Stimulated activated CD8-positive, alpha-beta memory T cell treated with anti-CD3 and anti-CD28 coated beads, Interleukin-15, amount 100 ng/mL, for 48 hours (primary cell): ENCODE results near the gene NT5E.
"Not testable (repeated sequence)": the region's sequence is repeated elsewhere in the genome, so short reads cannot be mapped to it uniquely, and the experiment has no call there.

Experiments used
- DNase-seq, 2 donors: peaks; one replicate each; pipeline ENCODE4 v3.0.0-alpha.2; 2020; ENCODE audit warnings: low read depth in 2 of 2

The NT5E gene

DNA sequence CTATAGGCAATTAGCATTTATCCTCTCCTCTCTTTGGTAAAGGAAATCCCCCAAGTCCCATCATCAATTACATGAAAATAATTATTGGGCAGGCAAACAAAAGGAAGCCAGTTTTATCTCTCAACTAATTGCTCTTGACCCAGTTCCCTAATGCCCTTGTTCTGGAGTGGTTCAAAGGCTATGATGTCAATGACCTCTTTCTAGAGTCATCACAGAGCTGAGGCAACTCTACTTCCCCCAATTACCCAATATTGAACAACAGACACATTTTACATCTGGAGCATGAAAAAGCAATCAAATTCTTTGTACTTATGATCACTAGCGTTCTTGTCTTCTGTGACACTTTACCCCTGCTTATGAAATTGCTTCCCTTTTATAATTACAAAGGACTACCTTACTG, 43.5 kb downstream of the NT5E start:
- no peak for DNase-seq

GRCh38 chr6:85494547-85495536, 45.0 kb downstream of the NT5E start:
- no peak for DNase-seq

GRCh38 chr6:85496009-85496579, 46.2 kb downstream of the NT5E start:
- DNase-seq, result no peak

DNA sequence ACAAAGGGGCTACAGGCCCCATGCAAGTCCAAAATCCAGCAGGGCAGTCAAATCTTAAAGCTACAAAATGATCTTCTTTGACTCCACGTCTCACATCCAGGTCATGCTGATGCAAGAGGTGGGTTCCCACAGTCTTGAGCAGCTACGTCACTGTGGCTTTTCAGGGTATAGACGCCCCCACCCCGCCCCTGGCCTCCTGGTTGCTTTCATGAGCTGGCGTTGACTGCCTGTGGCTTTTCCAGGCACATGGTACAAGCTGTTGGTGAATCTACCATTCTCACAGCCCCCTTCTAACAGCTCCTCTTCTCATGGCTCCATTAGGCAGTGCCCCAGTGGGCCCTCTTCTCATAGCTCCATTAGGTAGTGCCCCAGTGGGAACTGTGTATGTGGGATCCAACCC, 47.0 kb downstream of the NT5E start:
- peak in 1 of 2 donors; percentile 1 for DNase-seq

GRCh38 chr6:85498596-85499258, 48.8 kb downstream of the NT5E start:
- no peak for DNase-seq

GRCh38 chr6:85506441-85507093, 56.7 kb downstream of the NT5E start:
- peak; percentile 11 to 12 for DNase-seq

DNA sequence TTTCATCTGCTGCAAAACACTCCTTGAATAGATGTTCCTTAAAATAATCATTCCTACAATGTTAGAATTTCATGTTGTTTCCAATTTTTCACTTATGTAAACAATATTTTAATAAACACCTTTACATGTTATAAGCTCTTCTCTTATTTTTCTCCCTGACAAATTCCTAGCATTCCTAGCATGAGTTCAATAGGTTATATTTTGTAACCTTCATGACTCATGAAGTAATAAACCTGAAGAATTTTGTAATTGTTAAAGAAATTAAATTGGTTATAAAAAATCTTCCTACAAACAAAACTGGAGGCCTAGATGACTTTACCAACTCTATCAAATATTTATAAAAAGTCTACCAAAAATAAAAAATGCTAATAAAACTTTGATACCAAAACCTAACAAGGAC, 66.3 kb downstream of the NT5E start:
- DNase-seq, result no peak

GRCh38 chr6:85524281-85524680, 74.4 kb downstream of the NT5E start:
- DNase-seq, result not testable (repeated sequence)

DNA sequence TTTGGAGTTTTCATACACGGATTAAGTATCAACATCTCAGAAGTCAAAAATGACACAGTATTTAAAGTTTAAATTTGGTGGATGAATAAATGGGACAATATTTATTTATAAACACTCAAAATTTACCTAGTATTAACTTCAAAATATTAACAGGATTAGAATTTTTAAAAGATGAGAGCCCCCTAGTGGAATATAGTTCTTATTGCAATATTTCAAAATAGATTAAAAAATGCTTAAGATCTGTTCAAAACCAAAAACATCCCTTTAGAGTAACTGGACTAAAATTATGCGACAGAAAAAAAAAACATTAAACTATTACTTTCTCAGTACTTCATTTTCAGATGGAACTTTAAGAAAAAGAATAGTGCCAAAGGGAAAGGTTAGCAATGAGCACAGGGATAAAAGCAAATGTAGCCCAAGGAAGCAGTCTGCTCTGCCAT, 87.2 kb downstream of the NT5E start:
- DNase-seq, result no peak

- no peak for DNase-seq
Observed at GRCh38 chr6:85544776-85545175, 94.9 kb downstream of the NT5E start.
